GM12891 (cell line): ENCODE results near the gene SH3TC2.
"Not testable (repeated sequence)": the region's sequence is repeated elsewhere in the genome, so short reads cannot be mapped to it uniquely, and the experiment has no call there.

Source experiments
- DNase-seq: peaks from one replicate; pipeline ENCODE4 v3.0.0; 2011; ENCODE audit warnings: low spot score; ENCODE audit not compliant: insufficient read length
- FAIRE-seq: peaks from 2 replicates; lab custom pipeline; 2011; peaks lifted over from hg19 to GRCh38; lab: Jason Lieb, UNC
- PAX5 ChIP-seq: IDR thresholded peaks from 2 replicates; pipeline ENCODE4 v1.6.1; 2011; ENCODE audit warnings: low read length, moderate library complexity, mild to moderate bottlenecking; ENCODE audit not compliant: insufficient read depth, severe bottlenecking
- POLR2A ChIP-seq: IDR thresholded peaks from 2 replicates; pipeline ENCODE4 v1.6.1; 2011; ENCODE audit warnings: low read depth, low read length, control low read depth
- POLR2AphosphoS5 ChIP-seq: IDR thresholded peaks from 2 replicates; pipeline ENCODE4 v1.6.1; 2011; ENCODE audit warnings: low read depth, low read length, control low read depth
- POU2F2 ChIP-seq: IDR thresholded peaks from 2 replicates; pipeline ENCODE4 v1.6.1; 2011; ENCODE audit warnings: low read depth, mild to moderate bottlenecking, control low read depth, low read length, moderate library complexity
- SPI1 ChIP-seq: IDR thresholded peaks from 2 replicates; pipeline ENCODE4 v1.6.1; 2011; ENCODE audit warnings: low read depth, low read length, control low read depth
- TAF1 ChIP-seq: IDR thresholded peaks from 2 replicates; pipeline ENCODE4 v1.6.1; 2011; ENCODE audit warnings: low read depth, low read length, control low read depth

SH3TC2 gene

GRCh38 chr5:149083846-149084245, 21.0 kb upstream of the SH3TC2 start:
- DNase-seq (no peak), FAIRE-seq (no peak)
- TF ChIP-seq POLR2A (no peak), SPI1 (no peak), POLR2AphosphoS5 (no peak), PAX5 (no peak), POU2F2 (no peak), TAF1 (no peak)

- no peak for FAIRE-seq
- no peak for DNase-seq
- TF ChIP-seq PAX5: no peak
- no peak for TF ChIP-seq POLR2A
- TF ChIP-seq TAF1: no peak
- no peak for TF ChIP-seq POU2F2
- no peak for TF ChIP-seq SPI1
- no peak for TF ChIP-seq POLR2AphosphoS5
These were observed 19.4 kb upstream of the SH3TC2 start for GRCh38 chr5:149082271-149082670.

- FAIRE-seq: no peak
- DNase-seq: no peak
- TF ChIP-seq PAX5: no peak
- no peak for TF ChIP-seq POLR2AphosphoS5
- no peak for TF ChIP-seq SPI1
- TF ChIP-seq TAF1: no peak
- TF ChIP-seq POU2F2: no peak
- TF ChIP-seq POLR2A: no peak
These were observed 17.4 kb upstream of the SH3TC2 start for GRCh38 chr5:149080294-149080693.

GRCh38 chr5:149079883-149080282, 17.0 kb upstream of the SH3TC2 start:
- DNase-seq (no peak), FAIRE-seq (no peak)
- TF ChIP-seq POLR2A: no peak
- no peak for TF ChIP-seq POU2F2
- TF ChIP-seq PAX5: no peak
- TF ChIP-seq SPI1: no peak
- TF ChIP-seq TAF1: no peak

- not testable (repeated sequence) for FAIRE-seq, DNase-seq
These were observed 11.2 kb upstream of the SH3TC2 start for GRCh38 chr5:149074071-149074470.

- FAIRE-seq (no peak), DNase-seq (no peak)
- TF ChIP-seq PAX5: no peak
- no peak for TF ChIP-seq POU2F2
- TF ChIP-seq POLR2A: no peak
- TF ChIP-seq TAF1: no peak
- TF ChIP-seq POLR2AphosphoS5: no peak
- TF ChIP-seq SPI1: no peak
These were observed 10.4 kb upstream of the SH3TC2 start for GRCh38 chr5:149073213-149073612.

- no peak for DNase-seq
- no peak for FAIRE-seq
- TF ChIP-seq TAF1 (no peak), POLR2A (no peak), POU2F2 (no peak), SPI1 (no peak), PAX5 (no peak), POLR2AphosphoS5 (no peak)
These were observed 9.9 kb upstream of the SH3TC2 start for GRCh38 chr5:149072791-149073190.

GRCh38 chr5:149072376-149072775, 9.5 kb upstream of the SH3TC2 start:
- no peak for TF ChIP-seq POLR2A
- TF ChIP-seq TAF1: no peak
- no peak for TF ChIP-seq SPI1
- no peak for TF ChIP-seq POU2F2
- no peak for TF ChIP-seq PAX5
- no peak for TF ChIP-seq POLR2AphosphoS5
- FAIRE-seq (no peak), DNase-seq (no peak)

GRCh38 chr5:149071756-149072155, 8.9 kb upstream of the SH3TC2 start:
- no peak for TF ChIP-seq POLR2AphosphoS5
- no peak for DNase-seq
- no peak for FAIRE-seq

- no peak for FAIRE-seq
- no peak for TF ChIP-seq POLR2A
- no peak for DNase-seq
These were observed 8.4 kb upstream of the SH3TC2 start for GRCh38 chr5:149071216-149071615.

GRCh38 chr5:149069711-149070110, 6.8 kb upstream of the SH3TC2 start:
- DNase-seq: no peak
- no peak for FAIRE-seq

GRCh38 chr5:149063896-149064478, 1.1 kb upstream of the SH3TC2 start:
- FAIRE-seq (no peak), DNase-seq (no peak)
- TF ChIP-seq SPI1 (no peak), POLR2A (no peak), POU2F2 (no peak), POLR2AphosphoS5 (no peak), TAF1 (no peak), PAX5 (no peak)

More at GRCh38 chr5:149069711-149070110, 6.8 kb upstream of the SH3TC2 start:
- no peak for TF ChIP-seq POLR2AphosphoS5
- no peak for TF ChIP-seq SPI1

GRCh38 chr5:149062371-149063016, 368 bp downstream of the SH3TC2 start:
- FAIRE-seq: no peak

More at GRCh38 chr5:149062371-149063016, 368 bp downstream of the SH3TC2 start:
- no peak for TF ChIP-seq POLR2AphosphoS5
- TF ChIP-seq PAX5: no peak
- no peak for TF ChIP-seq POLR2A
- TF ChIP-seq SPI1: no peak
- TF ChIP-seq POU2F2: no peak
- TF ChIP-seq TAF1: no peak
- DNase-seq: no peak
